Mesendoderm (in vitro differentiated cells): ENCODE results near the gene AGTRAP.

ENCODE experiments used
- DNase-seq: peaks from one replicate; pipeline ENCODE4 v3.0.0; 2013
- H2AK5ac ChIP-seq: 2 replicates; pipeline ENCODE4 v1.6.1; 2013; ENCODE audit warnings: low read length, inconsistent platforms
- H2BK120ac ChIP-seq: 2 replicates; pipeline ENCODE4 v1.6.1; 2013; ENCODE audit warnings: low read depth, mild to moderate bottlenecking, low read length, moderate library complexity, mixed read lengths
- H2BK15ac ChIP-seq: replicated peaks from 2 replicates; pipeline ENCODE4 v1.6.1; 2013; ENCODE audit warnings: low read depth, mild to moderate bottlenecking, moderate library complexity
- H2BK5ac ChIP-seq: 2 replicates; pipeline ENCODE4 v1.6.1; 2013; ENCODE audit warnings: low read length, inconsistent platforms
- H3K18ac ChIP-seq: 2 replicates; pipeline ENCODE4 v1.6.1; 2013; ENCODE audit warnings: mild to moderate bottlenecking, low read length, mixed read lengths
- H3K23ac ChIP-seq: one replicate; pipeline ENCODE4 v1.6.1; 2013; ENCODE audit warnings: low read length
- H3K27ac ChIP-seq: 2 replicates; pipeline ENCODE4 v1.5.1; 2013; ENCODE audit warnings: low read depth, mild to moderate bottlenecking, inconsistent platforms, low read length, moderate library complexity
- H3K27me3 ChIP-seq: 2 replicates; pipeline ENCODE4 v1.6.1; 2013; ENCODE audit warnings: low read length, control low read depth, mild to moderate bottlenecking, inconsistent platforms; ENCODE audit not compliant: insufficient read depth, poor library complexity
- H3K36me3 ChIP-seq: 2 replicates; pipeline ENCODE4 v1.6.1; 2013; ENCODE audit warnings: low read length, inconsistent platforms; ENCODE audit not compliant: control insufficient read depth, insufficient read depth
- H3K4ac ChIP-seq: one replicate; pipeline ENCODE4 v1.6.1; 2013; ENCODE audit warnings: low read depth, mild to moderate bottlenecking, low read length, moderate library complexity
- H3K4me1 ChIP-seq: 2 replicates; pipeline ENCODE4 v1.6.1; 2013; ENCODE audit warnings: low read depth, low read length, inconsistent platforms; ENCODE audit not compliant: control insufficient read depth
- H3K4me2 ChIP-seq: 2 replicates; pipeline ENCODE4 v1.6.1; 2013; ENCODE audit warnings: low read length
- H3K4me3 ChIP-seq: 2 replicates; pipeline ENCODE4 v1.5.1; 2013; ENCODE audit warnings: mild to moderate bottlenecking, low read length
- H3K56ac ChIP-seq: one replicate; pipeline ENCODE4 v1.6.1; 2013; ENCODE audit warnings: low read length
- H3K79me1 ChIP-seq: 2 replicates; pipeline ENCODE4 v1.6.1; 2013; ENCODE audit warnings: low read length, inconsistent platforms
- H3K79me2 ChIP-seq: 2 replicates; pipeline ENCODE4 v1.6.1; 2013; ENCODE audit warnings: mild to moderate bottlenecking, low read length; ENCODE audit not compliant: control insufficient read depth, insufficient read depth
- H3K9ac ChIP-seq: 2 replicates; pipeline ENCODE4 v1.6.1; 2013; ENCODE audit warnings: low read length, inconsistent platforms
- H4K5ac ChIP-seq: one replicate; pipeline ENCODE4 v1.6.1; 2013; ENCODE audit warnings: low read length
- H4K8ac ChIP-seq: one replicate; pipeline ENCODE4 v1.6.1; 2013; ENCODE audit warnings: low read depth, mild to moderate bottlenecking, control low read depth, low read length, moderate library complexity
- WGBS: extraction: QIAGEN DNeasy Blood & Tissue Kit; methylation state at CpG from one replicate; pipeline ENCODE4 v1.1.7; 2013; ENCODE audit warnings: low lambda C conversion rate, missing lambda C conversion rate; ENCODE audit not compliant: insufficient coverage; ENCODE audit errors: extremely low coverage; 5-methylcytosine and 5-hydroxymethylcytosine counted together

AGTRAP gene

DNA sequence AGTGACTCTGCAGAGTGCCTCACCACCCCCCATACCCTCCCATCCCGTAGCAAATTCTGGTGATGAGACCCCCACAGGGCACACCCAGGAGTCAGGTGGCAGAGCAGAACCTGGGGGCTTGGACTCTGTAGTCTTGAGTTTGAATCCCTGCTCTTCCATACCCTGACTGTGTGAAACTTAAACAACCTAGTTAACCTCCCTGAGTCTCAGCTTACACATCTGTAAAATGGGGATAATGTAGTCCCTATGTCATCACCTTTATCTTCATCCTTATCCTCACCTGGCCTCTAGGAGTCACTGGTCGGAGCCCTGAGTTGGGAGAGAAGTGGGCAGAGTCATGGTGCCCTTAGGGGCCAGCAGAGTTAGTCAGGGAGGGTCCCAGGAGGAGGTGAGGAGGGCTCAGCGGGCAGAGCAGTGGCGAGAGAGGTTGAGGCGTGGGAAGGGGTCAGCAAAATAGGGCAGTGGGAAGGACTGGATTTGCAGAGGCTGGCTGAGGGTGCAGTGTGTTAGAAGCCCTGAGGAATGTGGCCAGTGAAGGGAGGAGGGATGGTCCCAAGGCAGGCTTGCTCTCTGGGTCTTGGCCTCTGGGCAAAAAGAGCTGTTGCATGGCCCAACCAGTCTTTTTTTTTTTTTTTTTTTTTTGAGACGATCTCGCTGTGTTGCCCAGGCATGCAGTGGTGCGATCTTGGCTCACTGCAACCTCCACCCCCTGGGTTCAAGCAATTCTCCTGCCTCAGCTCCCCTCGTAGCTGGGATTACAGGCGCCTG lies 44.6 kb downstream of the AGTRAP start:
- Histone ChIP-seq H3K56ac (no peak overlapping the region), H3K18ac (no peak overlapping the region), H2BK15ac (no peak overlapping the region), H2BK5ac (no peak overlapping the region), H2AK5ac (no peak overlapping the region), H3K9ac (no peak overlapping the region), H3K4me2 (no peak overlapping the region), H3K4ac (no peak overlapping the region), H3K36me3 (no peaks in the 10 kb centered on the region), H3K27ac (no peak overlapping the region), H3K23ac (no peak overlapping the region), H3K4me3 (no peak overlapping the region), H2BK120ac (no peak overlapping the region), H3K79me2 (no peaks in the 10 kb centered on the region), H3K79me1 (no peaks in the 10 kb centered on the region), H4K5ac (no peak overlapping the region), H3K4me1 (no peaks in the 10 kb centered on the region), H3K27me3 (no peaks in the 10 kb centered on the region), H4K8ac (no peak overlapping the region)
- no CpG with 5 or more reads among the region's 10 CpGs for WGBS
- peak; percentile 68 for DNase-seq

DNA sequence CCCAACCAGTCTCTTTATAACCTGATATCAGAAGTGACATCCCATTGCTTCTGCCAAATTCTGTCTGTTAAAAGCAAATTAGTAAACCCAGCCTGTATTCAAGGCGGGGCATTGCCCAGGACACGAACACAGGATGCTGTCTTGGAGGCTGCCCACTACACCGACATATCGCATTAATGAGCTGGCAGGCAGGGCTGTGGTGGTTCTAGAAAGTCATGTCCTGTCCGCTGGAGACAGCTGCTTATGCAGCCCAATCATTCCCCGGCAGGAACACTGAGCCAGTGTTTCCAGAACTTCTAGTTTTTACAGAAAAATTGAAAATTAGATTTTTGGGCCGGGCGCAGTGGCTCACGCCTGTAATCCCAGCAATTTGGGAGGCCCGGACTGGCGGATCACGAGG lies 45.4 kb downstream of the AGTRAP start:
- Histone ChIP-seq H3K27ac (no peak overlapping the region), H3K4me2 (no peak overlapping the region), H3K4me3 (no peak overlapping the region), H3K9ac (no peak overlapping the region), H3K4me1 (no peaks in the 10 kb centered on the region), H2BK5ac (no peak overlapping the region), H2BK15ac (no peak overlapping the region), H3K36me3 (no peaks in the 10 kb centered on the region), H3K18ac (no peak overlapping the region), H3K79me1 (no peaks in the 10 kb centered on the region), H3K79me2 (no peaks in the 10 kb centered on the region), H3K27me3 (no peaks in the 10 kb centered on the region), H2BK120ac (no peak overlapping the region), H3K4ac (no peak overlapping the region), H4K8ac (no peak overlapping the region), H3K23ac (no peak overlapping the region), H4K5ac (no peak overlapping the region), H3K56ac (no peak overlapping the region), H2AK5ac (no peak overlapping the region)
- DNase-seq = no peak
- WGBS = no CpG with 5 or more reads among the region's 12 CpGs

DNA sequence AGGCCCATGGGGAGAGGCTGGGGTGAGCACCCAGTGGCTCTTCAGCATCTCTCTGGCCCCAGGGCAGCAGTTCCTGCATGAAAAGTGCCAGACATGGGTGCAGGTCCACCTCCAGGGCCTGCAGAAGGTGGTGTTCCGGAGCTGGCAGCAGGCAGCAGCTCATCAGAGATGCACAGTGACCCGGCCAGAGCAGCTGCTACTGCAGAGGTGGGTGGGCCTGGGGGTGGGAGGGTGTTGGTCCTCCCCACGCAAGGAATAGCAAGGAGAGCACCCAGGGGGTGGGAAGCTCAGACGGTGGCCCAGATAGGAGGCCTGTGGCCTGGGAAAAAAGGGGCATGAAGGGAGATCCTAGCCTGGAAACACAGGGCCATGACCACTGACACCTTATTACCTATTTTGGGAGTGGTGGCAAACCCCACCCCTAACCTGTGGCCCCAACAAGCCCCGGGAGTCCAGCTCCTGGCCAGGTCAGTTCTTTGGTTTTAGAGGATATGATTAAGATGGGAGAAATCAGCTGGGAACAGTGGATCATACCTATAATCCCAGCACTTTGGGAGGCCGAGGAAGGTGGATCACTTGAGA lies 46.3 kb downstream of the AGTRAP start:
- no peak overlapping the region for H3K18ac ChIP-seq
- H3K79me2 ChIP-seq = no peaks in the 10 kb centered on the region
- H3K27me3 ChIP-seq = no peaks in the 10 kb centered on the region
- H3K9ac ChIP-seq = no peak overlapping the region
- no peak overlapping the region for H4K5ac ChIP-seq
- no peaks in the 10 kb centered on the region for H3K79me1 ChIP-seq
- H3K4ac ChIP-seq = no peak overlapping the region
- no CpG with 5 or more reads among the region's 6 CpGs for WGBS
- no peak overlapping the region for H2BK15ac ChIP-seq
- H2AK5ac ChIP-seq = no peak overlapping the region
- DNase-seq = no peak
- H2BK120ac ChIP-seq = no peak overlapping the region
- no peaks in the 10 kb centered on the region for H3K36me3 ChIP-seq
- H3K4me1 ChIP-seq = peaks cover 4% of the 10 kb centered on the region
- H2BK5ac ChIP-seq = no peak overlapping the region
- H3K56ac ChIP-seq = no peak overlapping the region
- no peak overlapping the region for H3K4me3 ChIP-seq
- H3K4me2 ChIP-seq = no peak overlapping the region
- no peak overlapping the region for H4K8ac ChIP-seq
- H3K23ac ChIP-seq = no peak overlapping the region
- H3K27ac ChIP-seq = no peak overlapping the region

DNA sequence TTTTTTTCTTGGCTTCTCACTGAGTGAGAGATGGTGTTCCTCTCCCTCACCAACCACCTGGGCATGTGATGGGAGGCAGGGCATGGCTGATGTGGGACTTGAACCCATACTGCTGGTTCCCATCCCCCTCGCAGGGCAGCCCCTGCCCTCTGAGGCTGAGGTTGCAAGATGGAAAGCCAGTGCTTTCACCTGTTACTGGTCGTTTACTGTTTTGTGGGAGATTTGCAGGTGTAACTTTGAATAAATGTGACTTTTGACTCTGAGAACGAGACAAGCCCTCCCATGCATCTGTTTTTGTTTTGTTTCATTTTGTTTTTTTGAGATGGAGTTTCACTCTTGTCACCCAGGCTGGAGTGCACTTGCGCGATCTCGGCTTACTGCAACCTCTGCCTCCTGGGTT lies 47.6 kb downstream of the AGTRAP start:
- no peaks in the 10 kb centered on the region for H3K27me3 ChIP-seq
- peaks cover 13% of the 10 kb centered on the region for H3K4me1 ChIP-seq
- no peak overlapping the region for H3K23ac ChIP-seq
- no peak overlapping the region for H3K4me2 ChIP-seq
- no peak overlapping the region for H3K4me3 ChIP-seq
- no peak for DNase-seq
- no peak overlapping the region for H2BK120ac ChIP-seq
- H4K5ac ChIP-seq = no peak overlapping the region
- H2AK5ac ChIP-seq = no peak overlapping the region
- H3K36me3 ChIP-seq = no peaks in the 10 kb centered on the region
- H3K18ac ChIP-seq = no peak overlapping the region
- H3K79me2 ChIP-seq = no peaks in the 10 kb centered on the region
- H3K56ac ChIP-seq = no peak overlapping the region
- H4K8ac ChIP-seq = no peak overlapping the region
- H3K79me1 ChIP-seq = no peaks in the 10 kb centered on the region
- H3K27ac ChIP-seq = no peak overlapping the region
- no peak overlapping the region for H3K9ac ChIP-seq
- H2BK5ac ChIP-seq = no peak overlapping the region
- H3K4ac ChIP-seq = no peak overlapping the region
- no CpG with 5 or more reads among the region's 6 CpGs for WGBS
- H2BK15ac ChIP-seq = no peak overlapping the region

DNA sequence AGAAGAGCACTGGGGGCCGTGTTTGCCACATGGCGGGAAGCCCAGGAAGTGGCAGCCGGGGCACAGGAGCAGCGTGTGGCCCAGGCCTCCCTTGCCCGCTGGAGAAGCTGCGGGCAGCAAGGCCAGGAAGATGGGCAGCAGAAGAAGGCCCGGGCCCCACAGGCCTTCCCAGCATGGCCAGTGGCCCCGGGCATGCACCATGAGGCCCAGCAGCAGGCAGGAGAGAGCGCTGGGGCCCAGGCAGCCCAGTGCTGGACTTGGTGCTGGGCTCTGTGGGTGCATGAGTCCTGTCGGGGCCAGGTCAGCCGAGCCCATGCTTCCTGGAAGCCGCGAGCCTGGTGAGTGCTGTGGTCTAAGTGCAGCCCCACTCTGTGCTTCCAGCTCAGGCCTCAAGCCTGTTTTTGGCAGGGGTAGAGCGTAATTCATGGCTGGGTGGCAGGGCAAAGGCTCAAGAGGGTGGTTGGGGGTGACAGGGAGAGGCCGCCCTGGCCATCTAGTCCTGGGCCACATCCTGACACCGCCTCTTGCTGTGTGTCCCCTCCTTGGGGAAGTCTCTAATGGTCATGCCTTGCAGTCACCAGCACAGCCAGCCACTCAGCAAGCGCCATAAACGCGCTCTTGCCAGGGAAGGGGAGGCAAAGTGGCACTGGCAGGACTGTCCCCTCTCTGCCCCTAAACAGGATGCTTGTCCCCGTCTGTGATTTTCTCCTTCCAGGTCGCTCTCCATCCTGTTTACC lies 48.5 kb downstream of the AGTRAP start:
- H3K36me3 ChIP-seq = no peaks in the 10 kb centered on the region

More for the DNA sequence above, 48.5 kb downstream of the AGTRAP start:
- no peaks in the 10 kb centered on the region for H3K27me3 ChIP-seq
- no peak overlapping the region for H3K27ac ChIP-seq
- no peak overlapping the region for H3K9ac ChIP-seq
- H4K8ac ChIP-seq = no peak overlapping the region
- no peaks in the 10 kb centered on the region for H3K79me1 ChIP-seq
- H3K4ac ChIP-seq = no peak overlapping the region
- no peak overlapping the region for H2BK15ac ChIP-seq
- peak overlapping the region; percentile 61 for H3K56ac ChIP-seq
- H3K4me2 ChIP-seq = no peak overlapping the region
- H3K4me3 ChIP-seq = no peak overlapping the region
- no peak overlapping the region for H3K18ac ChIP-seq
- no CpG with 5 or more reads among the region's 21 CpGs for WGBS
- H3K4me1 ChIP-seq = peaks cover 13% of the 10 kb centered on the region
- DNase-seq = no peak
- no peak overlapping the region for H3K23ac ChIP-seq
- no peaks in the 10 kb centered on the region for H3K79me2 ChIP-seq
- H2BK120ac ChIP-seq = no peak overlapping the region
- no peak overlapping the region for H2AK5ac ChIP-seq
- H4K5ac ChIP-seq = no peak overlapping the region
- no peak overlapping the region for H2BK5ac ChIP-seq
